ENCODE data around the gene IL34.

The IL34 gene

DNA sequence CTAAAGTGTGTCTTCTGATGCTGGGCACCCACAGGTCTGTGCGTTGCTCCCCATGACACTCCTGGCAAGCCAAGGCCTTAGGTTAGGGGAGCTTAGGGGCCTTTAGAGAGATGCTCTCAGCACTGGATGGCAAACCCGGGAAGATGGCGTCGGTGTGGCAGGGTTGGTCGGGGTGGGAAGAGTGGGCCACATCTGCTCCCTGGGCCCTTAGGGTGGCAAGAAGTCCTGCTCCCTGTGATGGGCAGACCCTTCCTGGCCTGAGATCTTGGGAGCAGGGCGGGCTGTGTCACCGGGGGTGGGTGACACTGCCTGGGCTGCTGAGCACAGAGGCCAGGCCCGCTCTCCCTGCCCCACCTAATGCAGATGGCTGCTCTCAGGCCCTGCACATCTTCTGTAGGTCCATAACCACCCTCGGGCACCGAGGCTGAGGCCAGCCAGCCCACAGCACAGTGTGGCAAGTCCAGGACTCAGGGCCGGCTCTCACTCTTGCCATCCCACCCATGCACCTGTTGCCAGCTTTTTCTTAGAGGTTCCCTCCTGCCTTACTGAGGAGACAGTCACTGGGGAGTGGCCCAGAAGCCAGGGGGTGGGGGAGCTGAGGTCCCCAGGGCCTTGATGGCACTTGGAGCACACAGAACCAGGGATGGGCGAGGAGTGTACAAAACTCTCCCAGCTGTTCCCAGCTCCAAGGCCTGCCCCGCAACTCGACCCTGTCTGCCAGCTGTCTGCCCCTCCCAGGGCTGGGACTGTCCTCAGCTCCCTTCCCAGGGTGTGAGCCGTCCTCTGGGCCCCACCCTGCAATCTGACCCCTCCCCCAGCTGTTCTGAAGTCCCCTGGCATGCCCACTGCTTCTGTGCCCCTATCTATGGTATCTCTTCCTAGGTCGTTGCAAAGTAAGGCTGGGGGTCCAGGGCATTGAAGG lies 43.9 kb downstream of the IL34 start:
- no peak for DNase-seq

DNA sequence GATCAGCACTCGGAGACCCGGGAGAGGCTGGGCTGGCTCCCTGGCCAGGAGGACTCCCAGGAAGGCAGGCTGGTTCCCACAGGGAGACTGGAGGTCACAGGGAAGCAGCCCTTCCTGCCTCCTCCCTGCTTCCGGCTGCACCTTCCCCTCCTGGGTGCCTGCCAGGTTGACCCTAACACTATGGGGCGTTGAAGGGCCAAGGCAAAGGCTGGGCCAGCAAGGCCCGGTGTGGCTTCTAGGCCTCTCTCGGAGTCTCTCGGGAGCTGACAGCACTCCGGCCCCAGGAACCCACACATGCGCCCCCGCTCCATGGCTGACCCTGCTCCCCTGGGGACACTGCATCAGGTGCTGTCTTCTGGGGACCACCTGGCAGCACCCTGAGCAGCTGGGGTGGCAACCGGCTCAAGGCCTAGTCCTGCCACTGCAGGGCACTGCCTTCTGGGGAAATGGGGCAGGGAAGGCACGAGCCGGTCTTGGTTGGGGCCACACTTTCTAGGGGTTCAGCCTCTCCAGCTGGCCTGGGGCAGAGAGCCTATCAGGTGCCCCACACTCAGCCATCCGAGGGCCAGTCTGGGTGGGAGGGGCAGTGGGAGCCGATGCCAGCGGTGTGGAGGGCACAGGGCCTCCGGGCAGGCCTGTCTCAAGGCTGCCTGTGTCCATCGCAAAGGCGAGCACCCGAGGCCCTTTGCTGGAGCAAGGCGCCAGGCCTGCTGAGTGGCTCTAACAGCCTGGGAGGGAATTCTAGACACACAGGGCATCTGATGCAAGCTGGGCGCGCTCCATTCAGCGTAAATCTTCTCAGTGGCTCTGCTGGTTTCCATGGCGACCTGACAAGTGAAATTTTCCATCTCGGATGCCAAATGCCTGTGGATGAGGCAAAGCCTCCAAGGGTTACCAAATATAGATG lies 45.1 kb downstream of the IL34 start:
- no peak for DNase-seq

DNA sequence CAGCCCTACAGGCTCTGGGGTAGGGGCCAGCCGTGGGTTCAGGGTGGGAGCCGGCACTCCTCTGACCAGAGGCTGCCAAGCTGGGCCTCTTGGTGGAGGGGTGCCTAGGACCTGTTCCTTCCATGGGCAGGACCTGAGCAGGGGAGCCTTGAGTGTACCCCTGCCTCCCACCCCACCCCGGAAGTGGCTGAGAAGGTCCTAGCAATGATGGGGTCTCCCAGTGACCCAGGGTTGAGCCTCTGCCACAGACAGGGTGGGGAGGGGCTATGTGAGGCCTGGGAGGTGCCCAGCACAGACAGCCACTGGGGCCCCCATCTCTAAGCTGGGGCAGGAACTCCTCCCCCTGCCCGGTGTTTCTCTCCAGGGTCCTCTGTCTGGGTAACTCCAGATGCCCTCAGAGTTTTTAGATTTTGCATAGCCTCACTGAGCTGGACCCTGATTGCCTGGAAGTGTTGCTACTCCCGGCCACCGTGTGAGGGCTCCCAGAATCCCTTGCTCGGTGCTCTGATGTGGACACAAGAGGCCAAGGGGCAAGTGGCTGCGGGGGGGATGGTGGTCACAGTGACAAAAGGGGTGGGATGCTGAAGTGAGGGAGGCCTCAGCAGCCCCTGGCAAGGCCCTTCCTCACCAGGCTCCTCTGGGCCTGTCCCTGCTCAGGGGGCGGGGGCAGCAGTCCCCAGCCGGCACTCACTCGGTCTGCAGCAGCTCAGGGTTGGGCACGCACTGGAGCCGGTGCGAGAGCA lies 45.9 kb downstream of the IL34 start:
- no peak for DNase-seq

DNA sequence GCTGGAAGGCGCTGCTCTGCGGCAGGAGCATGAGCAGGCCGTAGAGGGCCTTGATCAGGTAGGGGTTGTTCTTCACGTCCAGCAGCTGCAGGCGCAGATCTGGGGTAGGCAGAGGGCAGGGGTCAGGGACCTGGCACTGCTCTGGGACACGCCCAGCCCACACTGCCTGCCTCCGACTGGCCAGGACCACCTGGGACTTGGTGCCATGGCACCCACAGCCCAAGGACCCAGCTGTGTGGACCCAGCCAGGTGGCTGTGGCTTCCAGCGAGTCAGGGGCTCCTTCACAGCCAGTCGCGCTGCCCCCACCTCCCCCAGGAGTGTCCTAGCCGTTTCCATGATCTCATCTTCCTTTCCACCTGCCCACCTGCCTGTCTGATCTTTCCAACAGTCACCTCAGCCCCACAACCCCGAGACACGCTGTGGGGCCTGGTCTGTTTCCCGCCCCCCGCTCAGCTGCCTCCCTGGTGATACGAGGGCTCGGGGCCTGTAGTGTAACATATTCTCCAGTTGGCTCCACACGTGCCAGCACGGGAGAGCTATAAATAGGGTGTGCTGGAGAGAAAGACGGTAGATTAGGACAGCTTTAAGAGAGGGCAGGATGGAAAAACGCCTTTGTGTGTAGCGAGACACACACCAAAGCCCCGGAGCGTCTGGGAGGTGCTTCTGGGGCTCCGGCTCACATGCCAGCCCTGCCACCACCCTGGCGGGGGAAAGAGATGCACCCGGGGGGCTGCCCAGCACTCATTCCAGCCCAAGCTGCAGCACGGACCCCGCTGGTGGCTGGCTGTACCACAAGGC lies 46.7 kb downstream of the IL34 start:
- no peak for DNase-seq

DNA sequence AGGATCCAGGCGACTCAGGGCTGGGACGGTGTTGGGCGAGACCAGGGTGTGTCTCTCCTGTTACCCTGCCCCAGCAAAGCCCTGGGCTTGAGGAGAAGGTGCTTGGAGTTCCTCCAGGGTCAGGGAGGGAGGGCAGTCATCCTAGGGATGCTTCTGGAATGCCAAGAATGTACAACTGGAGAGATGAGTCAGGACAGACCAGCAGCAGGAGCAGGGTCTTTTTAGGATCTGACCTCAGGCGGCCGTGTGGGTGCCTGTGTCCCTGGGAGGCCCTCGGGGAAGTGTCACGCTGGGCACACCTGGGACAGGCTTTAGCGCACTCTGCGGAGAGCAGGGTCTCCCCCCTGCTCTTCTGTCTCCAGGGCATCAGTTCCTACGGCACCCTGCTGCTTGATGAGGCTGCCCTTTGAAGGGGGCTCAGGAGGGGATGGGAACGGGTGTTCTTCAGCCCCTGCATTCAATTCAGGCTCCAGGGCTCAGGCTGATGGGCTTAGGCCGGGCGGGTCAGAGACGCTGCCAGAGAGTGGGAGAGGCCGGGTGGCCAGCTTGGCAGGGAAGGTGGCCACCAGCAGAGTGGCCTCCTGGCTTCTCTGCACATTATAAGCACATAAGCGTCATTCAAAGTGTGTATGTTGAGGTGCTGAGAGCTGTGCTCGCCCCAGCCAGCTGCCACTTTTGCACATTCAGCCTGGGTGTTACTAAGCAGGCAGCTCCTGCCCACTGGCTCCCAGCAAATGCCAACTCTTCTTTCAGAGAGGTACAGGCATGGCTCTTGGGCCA lies 47.9 kb downstream of the IL34 start:
- DNase-seq = no peak

DNA sequence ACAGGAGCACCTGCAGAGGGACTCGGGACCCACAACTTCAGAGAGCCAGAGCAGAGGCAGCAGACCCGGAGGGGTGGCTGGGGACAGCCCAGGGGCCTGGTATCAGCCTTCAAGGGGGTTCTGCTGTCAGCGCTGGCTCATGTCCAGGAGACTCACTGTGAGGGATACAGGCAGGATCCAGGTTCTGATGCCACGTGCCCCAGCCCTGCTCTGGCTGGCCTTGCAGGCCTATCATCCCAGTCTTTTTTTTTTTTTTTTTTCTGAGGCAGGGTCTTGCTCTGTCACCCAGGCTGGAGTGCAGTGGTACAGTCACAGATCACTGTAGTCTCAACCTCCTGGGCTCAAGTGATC lies 48.5 kb downstream of the IL34 start:
- DNase-seq = no peak

DNA sequence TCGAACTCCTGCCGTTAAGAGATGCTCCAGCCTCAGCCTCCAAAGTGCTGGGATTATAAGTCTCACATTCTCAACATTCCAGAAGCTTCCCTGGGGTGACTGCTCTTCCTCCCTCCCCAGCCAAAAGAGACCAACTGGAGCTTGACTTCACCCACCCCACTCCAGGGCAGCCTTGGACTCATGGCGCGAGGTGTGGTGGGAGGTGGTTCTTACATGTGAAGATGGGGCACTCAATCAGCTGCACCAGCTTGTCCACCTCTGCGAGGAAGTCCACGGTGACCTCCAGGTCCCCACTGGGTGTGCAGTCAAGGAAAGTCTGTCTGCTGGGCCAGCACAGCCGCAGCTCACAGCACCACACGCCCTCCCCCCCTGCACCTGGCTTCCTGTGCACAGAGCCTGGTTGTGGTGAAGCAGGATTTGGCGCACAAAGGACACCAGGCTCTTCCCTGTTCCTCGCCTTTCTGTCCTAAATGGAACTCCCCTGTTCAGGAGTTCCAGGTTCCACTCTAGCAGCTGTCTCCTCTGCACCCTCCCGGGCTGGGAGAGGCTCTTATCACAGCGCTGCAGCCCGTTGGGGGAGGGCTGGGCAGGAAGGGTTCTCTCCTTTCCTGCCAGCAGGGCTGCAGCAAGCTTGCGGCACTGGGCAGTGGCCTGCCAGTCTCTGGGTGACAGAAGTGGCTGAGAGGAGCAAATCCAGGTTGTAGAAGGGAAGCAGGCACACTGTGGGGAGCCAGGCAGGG lies 49.1 kb downstream of the IL34 start:
- DNase-seq = no peak

DNA sequence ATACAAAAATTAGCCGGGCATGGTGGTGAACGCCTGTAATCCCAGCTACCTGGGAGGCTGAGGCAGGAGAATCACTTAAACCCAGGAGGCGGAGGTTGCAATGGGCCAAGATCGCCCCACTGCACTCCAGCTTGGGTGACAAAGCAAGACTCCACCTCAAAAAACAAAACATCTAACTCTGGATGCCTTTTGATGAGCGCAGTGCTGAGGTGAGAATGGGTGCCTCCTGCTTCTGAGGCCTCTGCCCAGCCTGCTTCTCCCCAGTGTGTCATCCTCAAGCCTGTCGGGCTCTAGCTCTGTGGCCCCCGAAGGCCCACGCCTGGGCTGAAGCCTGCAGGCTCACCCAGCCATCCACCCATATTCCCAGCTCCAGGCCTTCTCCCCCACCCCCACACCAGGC lies 50.0 kb downstream of the IL34 start:
- no peak for DNase-seq

DNA sequence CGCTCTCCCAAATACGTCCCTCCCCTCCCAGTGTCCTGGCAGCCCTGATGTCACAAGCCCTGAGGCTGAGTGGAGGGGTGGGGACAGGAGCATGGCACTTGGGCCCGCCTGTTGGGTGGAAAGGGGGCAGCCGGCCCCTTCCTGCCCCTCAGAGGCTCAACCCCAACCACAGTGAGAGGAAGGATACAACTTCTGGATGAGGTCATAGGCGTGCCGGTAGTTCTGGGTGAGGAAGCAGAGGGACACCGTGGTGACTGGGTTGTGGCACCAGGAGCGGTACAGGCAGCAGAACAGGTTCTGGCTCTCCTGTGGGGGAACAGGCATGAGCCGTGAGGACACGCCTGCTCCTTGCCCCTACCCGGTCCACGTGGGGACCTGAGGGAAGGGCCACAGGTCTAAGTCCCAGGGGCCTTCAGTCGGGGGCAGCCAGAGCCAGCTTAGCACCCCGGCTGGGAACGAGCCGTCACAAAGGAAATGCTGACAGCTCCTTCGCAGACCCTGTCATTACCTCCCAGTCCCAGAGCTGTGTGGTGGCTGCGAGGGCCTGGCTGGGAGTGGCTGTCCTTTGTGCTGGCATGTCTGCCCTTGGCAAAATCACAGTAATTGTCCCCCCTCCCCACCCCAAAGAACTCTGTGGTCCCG lies 50.7 kb downstream of the IL34 start:
- DNase-seq = no peak

DNA sequence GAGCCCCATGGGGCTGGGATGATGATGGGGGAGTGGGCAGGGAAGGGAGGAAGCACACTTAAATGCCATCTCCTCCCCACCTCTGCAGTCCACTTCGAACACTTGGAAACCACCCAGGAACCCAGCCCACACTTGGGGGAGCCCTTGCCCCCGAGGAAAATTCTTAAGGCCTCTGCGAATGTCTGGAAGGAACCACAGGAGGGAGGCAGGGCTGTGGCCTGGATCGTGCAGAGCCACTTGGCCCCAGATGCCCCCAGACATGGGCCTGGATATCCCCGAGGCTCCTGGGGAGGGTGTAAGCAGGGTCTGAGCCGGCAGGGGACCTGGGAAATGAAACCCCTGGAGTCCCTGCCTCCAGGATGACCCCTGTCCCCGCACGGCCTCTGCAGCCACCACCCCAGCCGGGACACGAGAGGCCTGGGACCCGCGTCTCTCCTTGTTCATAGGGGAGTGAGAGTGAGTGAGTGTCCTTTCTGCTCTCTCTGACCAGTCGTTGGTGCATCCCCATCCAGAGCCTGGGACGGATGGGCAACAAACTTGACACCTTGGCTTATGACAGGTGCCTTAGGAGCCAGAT lies 51.3 kb downstream of the IL34 start:
- DNase-seq = no peak

DNA sequence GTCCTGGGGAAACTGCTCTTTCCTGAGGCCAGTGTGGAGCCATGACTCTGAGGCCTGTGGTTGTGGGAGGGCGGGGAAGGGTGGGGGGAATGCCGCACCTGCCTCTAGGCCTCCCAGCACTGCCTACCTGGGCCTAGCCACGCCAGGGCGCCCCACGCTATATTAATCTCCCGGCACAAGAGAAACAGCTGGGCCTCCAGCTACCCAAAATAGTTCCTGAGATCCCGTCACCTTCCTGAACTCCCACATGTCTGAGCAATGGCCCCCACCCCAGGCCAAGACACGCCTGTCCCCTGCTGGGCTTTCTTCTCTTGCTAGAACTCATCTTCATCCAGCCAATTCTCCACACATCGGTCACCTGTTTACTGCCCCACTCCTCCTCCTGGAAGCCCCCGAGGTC lies 52.5 kb downstream of the IL34 start:
- no peak for DNase-seq

DNA sequence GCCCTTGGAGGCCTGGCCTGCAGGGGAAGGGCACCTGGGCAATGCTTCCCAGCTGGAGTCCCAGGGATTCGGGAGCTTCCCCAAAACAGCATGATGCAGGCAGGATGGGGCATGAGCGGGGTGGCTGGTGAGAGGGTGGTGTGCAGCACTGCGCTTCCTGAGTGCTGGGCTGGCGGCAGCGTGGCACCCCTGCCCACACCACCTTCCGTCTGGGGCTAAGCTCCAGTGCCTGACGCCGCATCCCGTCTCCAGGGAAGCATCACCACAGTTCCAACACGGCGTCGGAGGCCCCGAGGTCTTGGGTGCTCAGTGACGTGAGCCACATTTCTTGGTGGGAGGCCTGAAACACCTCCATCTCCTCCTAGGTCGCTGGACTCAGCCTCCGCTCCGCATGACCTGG lies 53.3 kb downstream of the IL34 start:
- no peak for DNase-seq

DNA sequence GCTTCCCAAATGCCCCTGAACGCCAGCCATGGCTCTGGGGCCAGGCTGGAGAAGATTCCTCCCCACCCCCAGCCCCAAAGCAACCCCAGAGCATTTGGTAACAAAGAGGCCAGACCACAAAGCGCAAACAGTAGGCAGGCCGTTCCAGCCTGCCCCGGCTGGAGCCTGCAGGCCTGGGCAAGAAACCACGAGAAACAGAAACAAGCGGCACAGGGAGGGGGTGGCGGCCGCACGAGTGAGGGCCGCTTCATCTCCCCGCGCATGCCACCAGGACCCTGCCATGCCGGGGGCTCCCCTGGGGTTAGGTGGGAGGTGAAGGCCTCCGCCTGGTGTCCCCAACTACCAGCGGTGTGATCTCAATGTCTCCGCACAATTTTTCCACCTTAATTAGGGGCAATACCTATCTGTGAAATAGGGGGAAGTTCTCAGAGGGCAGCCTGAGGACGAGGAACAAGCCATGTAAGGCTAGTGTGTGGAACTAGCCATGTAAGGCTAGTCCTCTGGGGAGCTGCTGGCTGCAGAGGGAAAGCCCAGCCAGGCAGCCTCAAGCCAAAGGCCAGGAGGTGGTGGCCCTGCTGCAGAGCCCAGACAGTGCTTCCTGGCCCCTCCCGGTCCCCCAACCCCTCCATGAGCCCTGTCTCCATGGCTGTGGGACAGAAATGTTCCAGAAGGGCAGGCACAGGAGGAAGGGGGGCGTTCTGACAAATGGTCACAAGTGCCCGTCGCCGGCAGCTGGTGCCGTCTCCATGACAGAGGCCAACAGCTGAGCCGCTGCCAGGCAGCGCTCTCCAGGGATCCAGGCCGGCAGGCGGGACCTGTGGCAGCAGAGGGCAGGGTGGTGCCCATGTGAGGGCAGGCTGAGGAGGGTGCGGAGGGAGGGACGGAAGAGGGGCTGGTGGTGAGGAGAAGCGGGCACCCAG lies 54.0 kb downstream of the IL34 start:
- DNase-seq = no peak

DNA sequence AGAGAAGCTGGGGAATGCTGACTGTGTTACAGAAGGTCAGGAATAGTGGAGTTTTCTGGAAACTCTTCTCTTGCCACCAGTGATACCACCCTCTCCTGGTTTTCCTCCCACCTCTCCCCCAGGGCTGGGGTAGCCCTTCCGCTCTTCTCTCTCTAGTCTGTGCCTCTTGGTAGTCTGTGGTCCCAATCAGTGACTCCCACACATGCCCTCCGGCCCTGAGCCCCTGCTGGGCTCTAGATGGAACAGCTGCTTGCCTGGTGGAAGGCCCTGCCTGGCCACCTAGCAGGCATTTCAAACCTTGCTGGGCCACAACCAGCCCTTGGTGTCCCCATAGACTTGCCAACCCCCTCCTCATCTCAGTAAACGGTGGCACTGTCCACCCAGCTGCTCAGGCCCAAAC lies 54.7 kb downstream of the IL34 start:
- no peak for DNase-seq

DNA sequence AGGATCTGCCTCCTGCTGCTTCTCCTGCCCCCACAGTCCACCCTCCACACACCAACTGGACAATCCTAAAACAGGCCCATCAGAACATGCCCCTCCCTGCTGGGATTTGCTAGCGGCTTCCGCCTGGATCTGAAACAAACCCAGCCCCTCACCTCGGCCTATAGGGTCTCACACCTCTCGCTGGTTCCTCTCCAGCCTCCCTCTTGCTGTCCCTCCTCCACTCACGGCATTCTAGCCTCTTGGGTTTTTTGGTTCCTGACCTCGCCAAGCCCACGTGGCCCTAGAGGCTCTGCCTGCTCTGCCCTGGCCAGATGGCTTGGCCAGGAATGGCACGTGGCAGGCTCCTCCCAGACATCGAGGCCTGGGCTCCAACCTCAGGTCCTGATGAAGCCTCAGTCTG lies 55.2 kb downstream of the IL34 start:
- DNase-seq = no peak

DNA sequence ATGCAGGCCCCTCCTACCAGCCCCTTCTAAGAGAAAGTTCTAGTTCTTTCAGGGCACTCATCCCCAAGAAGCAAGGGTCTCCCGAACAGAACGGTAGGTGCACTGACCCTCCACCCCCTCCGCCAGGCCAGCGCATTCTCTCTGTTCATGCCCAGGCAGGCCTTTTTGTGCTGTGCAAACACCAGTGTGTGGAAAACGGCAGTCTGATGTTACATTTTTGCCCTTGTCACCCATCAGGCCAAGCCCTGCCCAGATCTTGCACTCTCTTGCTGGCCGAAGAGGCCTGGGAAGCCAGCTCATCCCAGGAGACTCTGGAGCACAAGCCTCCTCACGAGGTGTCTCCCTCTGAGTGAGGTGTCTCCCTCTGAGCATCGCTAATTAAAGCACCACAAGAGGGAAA lies 55.6 kb downstream of the IL34 start:
- DNase-seq = no peak

DNA sequence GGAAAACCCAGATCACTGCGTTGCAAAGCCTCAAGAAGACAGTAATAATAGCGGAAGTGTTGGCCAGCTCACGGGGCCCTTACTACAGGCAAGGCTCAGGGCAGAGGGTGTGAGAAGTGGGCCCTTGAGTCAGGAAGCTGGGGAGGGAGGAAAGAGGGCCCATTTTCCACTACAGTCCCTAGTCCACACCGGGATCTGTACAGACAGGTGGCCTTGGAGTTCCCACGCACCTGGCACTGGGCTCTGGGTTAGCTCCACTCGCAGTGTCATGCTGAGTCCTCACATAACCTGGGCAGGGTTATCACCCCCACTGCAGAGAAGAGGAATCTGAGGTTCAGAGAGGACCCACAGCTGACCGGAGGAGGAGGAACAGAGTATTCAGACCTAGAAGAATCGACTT lies 56.3 kb downstream of the IL34 start:
- no peak for DNase-seq

DNA sequence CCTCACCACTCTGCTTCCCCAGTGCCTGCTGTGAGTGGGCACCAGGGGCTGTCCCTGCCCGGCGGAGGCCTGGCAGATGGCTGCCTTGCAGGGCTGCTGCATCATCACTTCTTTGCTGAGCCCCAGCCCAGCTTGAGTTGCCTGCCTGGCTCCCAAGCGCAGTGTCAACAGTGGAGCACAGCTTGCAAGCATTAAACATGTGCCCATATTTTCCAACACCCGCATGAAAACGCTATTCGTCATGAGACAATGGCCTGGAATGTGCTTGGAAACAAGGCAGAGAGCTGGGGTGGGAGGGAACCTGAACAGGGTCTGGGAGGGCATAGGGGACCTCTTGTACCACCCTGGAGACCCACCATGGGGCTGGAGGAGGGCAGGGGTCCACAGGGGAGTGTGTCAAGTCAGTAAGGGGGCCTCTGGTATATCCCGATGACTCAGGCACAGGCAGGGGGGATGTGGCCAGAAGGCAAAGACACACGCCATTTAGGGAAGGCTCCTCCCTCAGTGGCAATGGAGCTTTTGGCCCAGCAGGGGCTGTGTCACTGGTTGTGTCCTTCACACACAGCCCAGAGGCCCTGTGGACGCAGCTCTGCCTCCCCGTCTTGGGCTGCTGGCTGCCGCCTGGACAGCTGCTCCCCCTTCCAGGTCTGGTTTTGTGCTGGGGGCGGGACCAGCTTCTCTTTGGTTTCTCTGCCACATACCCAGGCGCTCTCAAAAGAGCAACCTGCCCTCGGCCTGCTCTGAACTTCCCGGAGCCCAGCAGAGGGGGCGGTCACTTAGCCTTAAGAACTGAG lies 56.9 kb downstream of the IL34 start:
- no peak for DNase-seq
